K562 (cell line): ENCODE measurements around the gene CYB5B. TPM values are rescaled to one million over a fixed set of nuclear protein-coding genes. Genes with fewer than 3 reads are reported as not detected.
A peak's percentile ranks its signal among the peaks of the same experiment; 100 is the strongest.

ENCODE experiments used
- ATAC-seq: fragments of 200-7000 bp; cut with Tn5 transposase; 3 replicates; pipeline ENCODE4 v1.9.1; 2020; ENCODE audit warnings: moderate library complexity
- BruUV-seq: library from RNA; stranded (reverse); fragments of 400-500 nt; replicated peaks from 2 replicates; lab custom pipeline; 2021; lab: Mats Ljungman, UMichigan
- CTCF ChIA-PET: fragments of 300-600 bp; formaldehyde crosslinking; extraction: SDS; loops from one replicate; lab custom pipeline; 2021; ENCODE audit warnings: low intra/inter-chr PET ratio; lab: Yijun Ruan, JAX
- POLR2A ChIA-PET: fragments of 300-600, 350-650 bp; sonication (Branson Sonifier 250); formaldehyde crosslinking; extraction: SDS; loops from one replicate; lab custom pipeline; 2021; ENCODE audit warnings: antibody characterized with exemption, inconsistent platforms; lab: Yijun Ruan, JAX
- DNase-seq, 4 experiments: peaks; one replicate each; pipeline versions ENCODE4 v3.0.0 to v3.0.0-alpha.2; 2011 to 2018; ENCODE audit warnings: low spot score in 3 of 4, mixed read lengths in 3 of 4; ENCODE audit errors: extremely low read depth in 1 of 4
- FAIRE-seq: peaks from 2 replicates; lab custom pipeline; 2011; peaks lifted over from hg19 to GRCh38; lab: Jason Lieb, UNC
- H2AFZ ChIP-seq: 2 replicates; pipeline ENCODE4 v1.6.0; 2011; ENCODE audit warnings: low read depth, low read length, control low read depth, inconsistent platforms
- H3K27ac ChIP-seq: fragments of 200-600 bp; 3 replicates; pipeline ENCODE4 v1.8.0; 2011; ENCODE audit warnings: low read depth, mild to moderate bottlenecking, control low read depth, inconsistent platforms, low read length, moderate library complexity, mixed read lengths; ENCODE audit errors: extremely low read depth
- H3K27me3 ChIP-seq, 2 experiments: fragments of 300-600 bp in 1 of 2; 2 replicates in 1 of 2; 3 replicates in 1 of 2; pipeline versions ENCODE4 v1.6.0 to v1.8.0; 2011; ENCODE audit warnings: inconsistent platforms in 2 of 2, low read length in 2 of 2, mild to moderate bottlenecking in 1 of 2, mixed read lengths in 1 of 2, moderate library complexity in 1 of 2; ENCODE audit not compliant: control insufficient read depth in 2 of 2, insufficient read depth in 2 of 2
- H3K36me3 ChIP-seq: fragments of 300-600 bp; 3 replicates; pipeline ENCODE4 v1.8.0; 2011; ENCODE audit warnings: mild to moderate bottlenecking, low read length, inconsistent platforms; ENCODE audit not compliant: control insufficient read depth, insufficient read depth
- H3K4me1 ChIP-seq, 2 experiments: fragments of 200-600 bp in 1 of 2; replicated peaks in 1 of 2; 2 replicates in 1 of 2; 3 replicates in 1 of 2; pipeline versions ENCODE4 v1.5.1 to v1.8.0; 2011; ENCODE audit warnings: inconsistent platforms in 2 of 2, low read length in 2 of 2, mild to moderate bottlenecking in 1 of 2, mixed read lengths in 1 of 2, moderate library complexity in 1 of 2; ENCODE audit not compliant: control insufficient read depth in 2 of 2, insufficient read depth in 2 of 2
- H3K4me2 ChIP-seq: 2 replicates; pipeline ENCODE4 v1.6.1; 2011; ENCODE audit warnings: low read length, control low read depth, inconsistent platforms, mixed read lengths; ENCODE audit not compliant: insufficient read depth
- H3K4me3 ChIP-seq: fragments of 200-600 bp; sonication (generic), shearing (Covaris generic); 2 replicates; pipeline ENCODE4 v1.5.1; 2016; ENCODE audit warnings: control low read depth, inconsistent platforms
- H3K79me2 ChIP-seq: fragments of 200-600 bp; 3 replicates; pipeline ENCODE4 v1.8.0; 2011; ENCODE audit warnings: low read length, inconsistent platforms; ENCODE audit not compliant: control insufficient read depth, insufficient read depth
- H3K9ac ChIP-seq, 2 experiments: 2 replicates each; pipeline versions ENCODE4 v1.6.0 to v1.6.1; 2011; ENCODE audit warnings: low read depth in 2 of 2, low read length in 2 of 2, control low read depth in 1 of 2, inconsistent platforms in 1 of 2, mild to moderate bottlenecking in 1 of 2, mixed read lengths in 1 of 2; ENCODE audit not compliant: insufficient read depth in 1 of 2
- H3K9me1 ChIP-seq: one replicate; pipeline ENCODE4 v1.6.0; 2011; ENCODE audit warnings: inconsistent platforms, mild to moderate bottlenecking, low read length, moderate library complexity; ENCODE audit not compliant: control insufficient read depth, insufficient read depth
- H3K9me3 ChIP-seq: replicated peaks from 2 replicates; pipeline ENCODE4 v1.5.1; 2011; ENCODE audit warnings: low read depth, low read length, inconsistent platforms; ENCODE audit not compliant: control insufficient read depth, insufficient read depth
- H4K20me1 ChIP-seq: replicated peaks from 2 replicates; pipeline ENCODE4 v1.6.1; 2011; ENCODE audit warnings: low read length, inconsistent platforms, mixed read lengths; ENCODE audit not compliant: control insufficient read depth, insufficient read depth
- CEBPG ChIP-seq, 3 experiments: fragments of 200-800 bp in 1 of 3; sonication (Bioruptor generic) in 1 of 3; sonication (generic) in 1 of 3; formaldehyde crosslinking in 1 of 3; IDR thresholded peaks in 2 of 3; conservative IDR thresholded peaks in 1 of 3; 2 replicates each; pipeline versions ENCODE4 v1.6.1 to v1.8.0; 2016 to 2022; ENCODE audit warnings: missing compliant biosample characterization in 2 of 3, missing genetic modification characterization in 2 of 3, mild to moderate bottlenecking in 1 of 3, missing genetic modification reagents in 1 of 3
- CTCF ChIP-seq, 3 experiments: IDR thresholded peaks in 2 of 3; conservative IDR thresholded peaks in 1 of 3; 2 replicates each; pipeline ENCODE4 v1.5.1; 2011 to 2012; ENCODE audit warnings: low read length in 3 of 3, mild to moderate bottlenecking in 3 of 3, control low read depth in 2 of 3, improper control_type of control experiment in 1 of 3, inconsistent platforms in 1 of 3, low read depth in 1 of 3, mixed read lengths in 1 of 3, moderate library complexity in 1 of 3; ENCODE audit not compliant: insufficient read depth in 2 of 3
- POLR3G ChIP-seq: IDR thresholded peaks from 2 replicates; pipeline ENCODE4 v1.6.1; 2011; ENCODE audit not compliant: insufficient read length, insufficient replicate concordance; ENCODE audit errors: extremely low read depth
- PYGO2 ChIP-seq: fragments of 450-650 bp; IDR thresholded peaks from 2 replicates; pipeline ENCODE4 v1.6.1; 2016; ENCODE audit warnings: mild to moderate bottlenecking, missing genetic modification characterization, moderate library complexity, missing compliant biosample characterization
- RHOXF2B ChIP-seq: fragments of 250-450 bp; sonication (Bioruptor Pico); conservative IDR thresholded peaks from 2 replicates; pipeline ENCODE4 v1.5.1; 2021
- ZC3H11A ChIP-seq: IDR thresholded peaks from 2 replicates; pipeline ENCODE4 v1.6.1; 2012; ENCODE audit warnings: low read depth, low read length, improper control_type of control experiment
- ZNF408 ChIP-seq: fragments of 250-450 bp; sonication (Bioruptor Pico); IDR thresholded peaks from 2 replicates; pipeline ENCODE4 v1.4.0; 2020; ENCODE audit warnings: low read depth, mild to moderate bottlenecking, moderate library complexity
- ZNF561 ChIP-seq: fragments of 450-650 bp; formaldehyde crosslinking; conservative IDR thresholded peaks from 2 replicates; pipeline ENCODE4 v1.4.0; 2020; ENCODE audit warnings: mild to moderate bottlenecking, moderate library complexity
- ZNF707 ChIP-seq: fragments of 250-450 bp; sonication (Bioruptor Pico); conservative IDR thresholded peaks from 2 replicates; pipeline ENCODE4 v1.8.0; 2022; ENCODE audit warnings: inconsistent platforms, mild to moderate bottlenecking, moderate library complexity
- WGBS: fragments of 100-300 bp; shearing (Covaris generic); methylation state at CpG from one replicate; pipeline ENCODE4 v1.1.6; 2016; ENCODE audit warnings: low coverage, mixed read lengths; ENCODE audit not compliant: insufficient coverage; ENCODE audit errors: missing lambda C conversion rate; 5-methylcytosine and 5-hydroxymethylcytosine counted together
- in situ Hi-C: fragments of 300-500 bp; cut with MboI; formaldehyde crosslinking; loops from 4 replicates; pipeline ENCODE4 v1.15.0; 2018; ENCODE audit warnings: inconsistent platforms, mixed read lengths
- intact Hi-C: fragments of 100-400 bp; cut with micrococcal nuclease; formaldehyde crosslinking; loops from 2 replicates; pipeline ENCODE4 v1.14.2; 2022
- polyA plus RNA-seq, 8 experiments: library from polyadenylated mRNA; depleted of rRNA in 4 of 8; stranded (reverse) in 5 of 8; unstranded in 3 of 8; fragments of >200 nt; fragmentation: Nextera tagmentation in 2 of 8; fragmentation: Illumina TruSeq in 1 of 8; extraction: Ambion mirVana in 2 of 8; extraction: Trizol in 1 of 8; gene quantifications; 2 replicates each; pipeline versions ENCODE4 v1.2.1 to v1.2.3, GENCODE V29; 2011 to 2014; ENCODE audit warnings: inconsistent platforms in 1 of 8, missing spikeins in 1 of 8
- total RNA-seq, 7 experiments: library from RNA; depleted of rRNA in 6 of 7; stranded (reverse); fragments of >200 nt in 6 of 7; fragmentation: Illumina TruSeq in 2 of 7; extraction: Trizol in 2 of 7; gene quantifications; 2 replicates each; pipeline versions ENCODE4 v1.2.1 to v1.2.3, GENCODE V29; 2011 to 2021; ENCODE audit warnings: low replicate concordance in 1 of 7
- TF ChIP-seq, protein P1 (sequence below): sonication (generic); IDR thresholded peaks from 2 replicates; pipeline ENCODE4 v1.6.1; 2016

Gene CYB5B
- total and polyA plus RNA-seq, 9 of the 15 experiments (the other 6 are each of a cell fraction or from before 2014, with no cell fraction given), result 29.9 to 274 (median 136) TPM

GRCh38 chr16:69412287-69412686 lies 12.1 kb upstream of the CYB5B start:
- TF ChIP-seq ZNF561 (no peak), CTCF (IDR thresholded peaks at IDR 0.05 in 2 of 3, conservative IDR thresholded peaks at IDR 0.05 in 1 of 3; ENCODE audit: insufficient read depth in 2 of 3, low read depth in 1 of 3, low read length in 3 of 3) (no peak), RHOXF2B (no peak), ZNF707 (CRISPR knock-in tag) (no peak), ZNF408 (CRISPR knock-in tag) (no peak), POLR3G (no peak), CEBPG (CRISPR knock-in tag; IDR thresholded peaks at IDR 0.05) (no peak), CEBPG (tag; conservative IDR thresholded peaks at IDR 0.05 in 1 of 2, IDR thresholded peaks at IDR 0.05 in 1 of 2) (no peak), PYGO2 (tag) (no peak), ZC3H11A (no peak)
- TF ChIP-seq, protein P1, sequence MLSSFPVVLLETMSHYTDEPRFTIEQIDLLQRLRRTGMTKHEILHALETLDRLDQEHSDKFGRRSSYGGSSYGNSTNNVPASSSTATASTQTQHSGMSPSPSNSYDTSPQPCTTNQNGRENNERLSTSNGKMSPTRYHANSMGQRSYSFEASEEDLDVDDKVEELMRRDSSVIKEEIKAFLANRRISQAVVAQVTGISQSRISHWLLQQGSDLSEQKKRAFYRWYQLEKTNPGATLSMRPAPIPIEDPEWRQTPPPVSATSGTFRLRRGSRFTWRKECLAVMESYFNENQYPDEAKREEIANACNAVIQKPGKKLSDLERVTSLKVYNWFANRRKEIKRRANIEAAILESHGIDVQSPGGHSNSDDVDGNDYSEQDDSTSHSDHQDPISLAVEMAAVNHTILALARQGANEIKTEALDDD, result no peak
- Histone ChIP-seq H4K20me1 (no peaks in the 10 kb centered on the region), H3K9me1 (no peaks in the 10 kb centered on the region), H3K27me3 (no peaks in the 10 kb centered on the region), H3K27ac (no peak overlapping the region), H2AFZ (peak overlapping the region; percentile 63), H3K9me3 (no peaks in the 10 kb centered on the region), H3K36me3 (no peaks in the 10 kb centered on the region), H3K79me2 (no peaks in the 10 kb centered on the region), H3K4me1 (peaks cover 0 to 5% of the 10 kb centered on the region in 2 experiments; a peak in 3 of 5 replicates), H3K4me2 (no peak overlapping the region), H3K9ac (no peak overlapping the region), H3K4me3 (no peak overlapping the region)
- intact Hi-C loops (no loop called here), in situ Hi-C loops (no loop called here)
- BruUV-seq, result no TSS peak
- no peak; the same call in 2 of the 3 replicates for ATAC-seq
- FAIRE-seq, result no peak
- ChIA-PET CTCF (no interaction called here), POLR2A (interaction anchor here (0.6 kb wide), 1 partner anchor 12 kb away, joined by 3 read pairs; no protein-coding TSS in a partner anchor)
- DNase-seq, result no peak
- 76% methylated on average over 12 of the region's 12 CpGs for WGBS
